Calu3 (cell line): ENCODE measurements around the gene OCIAD1. TPM values are rescaled to one million over a fixed set of nuclear protein-coding genes. Genes with fewer than 3 reads are reported as not detected.

Experiments
- BruUV-seq: library from RNA; stranded (reverse); fragments of 400-500 nt; replicated peaks from 2 replicates; lab custom pipeline; 2021; lab: Mats Ljungman, UMichigan
- CTCF ChIA-PET: fragments of 300-600 bp; sonication (Branson Sonifier 250); formaldehyde crosslinking; loops from one replicate; lab custom pipeline; 2022; ENCODE audit warnings: antibody characterized with exemption; lab: Charles Lee
- DNase-seq: peaks from one replicate; pipeline ENCODE4 v3.0.0; 2022
- H3K27ac Mint-ChIP-seq: one replicate; pipeline ENCODE4 v1.8.0; 2022; ENCODE audit warnings: mixed read lengths; ENCODE audit not compliant: unreplicated experiment
- H3K27me3 Mint-ChIP-seq: one replicate; pipeline ENCODE4 v1.8.0; 2022; ENCODE audit warnings: mixed read lengths; ENCODE audit not compliant: unreplicated experiment
- H3K36me3 Mint-ChIP-seq: one replicate; pipeline ENCODE4 v1.8.0; 2022; ENCODE audit warnings: mild to moderate bottlenecking, moderate library complexity, mixed read lengths; ENCODE audit not compliant: insufficient read depth, unreplicated experiment
- H3K4me1 Mint-ChIP-seq: one replicate; pipeline ENCODE4 v1.8.0; 2022; ENCODE audit warnings: mild to moderate bottlenecking, low read depth, mixed read lengths; ENCODE audit not compliant: unreplicated experiment
- H3K4me3 Mint-ChIP-seq: one replicate; pipeline ENCODE4 v1.8.0; 2022; ENCODE audit warnings: mild to moderate bottlenecking, low read depth, moderate library complexity, mixed read lengths; ENCODE audit not compliant: unreplicated experiment
- H3K9me3 Mint-ChIP-seq: one replicate; pipeline ENCODE4 v1.8.0; 2022; ENCODE audit warnings: low read depth, mixed read lengths; ENCODE audit not compliant: unreplicated experiment
- intact Hi-C: fragments of 100-400 bp; cut with micrococcal nuclease; formaldehyde crosslinking; loops from one replicate; pipeline ENCODE4 v1.10.0; 2022; ENCODE audit not compliant: unreplicated experiment
- total RNA-seq: library from RNA; stranded (reverse); gene quantifications from 2 replicates; pipeline ENCODE4 v1.2.3, GENCODE V29; 2022
- TF ChIP-seq, protein P1 (sequence below): fragments of 200-600 bp; IDR thresholded peaks from one replicate; pipeline ENCODE4 v1.8.0; 2022; ENCODE audit warnings: antibody characterized with exemption; ENCODE audit not compliant: unreplicated experiment

OCIAD1 gene
- total RNA-seq, 1 experiment from 2014 or later = 103 TPM

DNA sequence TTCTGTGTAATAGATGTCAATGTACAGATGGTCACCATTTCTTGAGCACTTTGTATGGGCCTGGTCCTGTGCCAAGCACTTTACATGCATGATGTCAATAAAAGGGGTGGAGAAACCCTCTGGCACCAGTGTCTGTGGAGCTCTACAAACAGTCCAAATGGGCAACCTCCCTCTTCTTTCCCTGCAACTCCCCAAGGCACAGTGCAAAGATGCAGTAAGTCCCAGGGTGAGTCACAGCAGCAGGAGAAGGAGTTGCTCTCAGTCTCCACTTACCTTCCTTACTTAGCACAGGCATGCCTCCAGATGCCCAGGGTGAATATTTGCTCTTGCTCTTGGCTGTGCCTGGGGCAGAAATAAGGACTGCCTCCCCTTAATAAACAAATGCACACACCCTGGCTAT lies 71.4 kb downstream of the OCIAD1 start:
- Mint-ChIP-seq H3K27ac (no peak overlapping the region), H3K36me3 (peaks cover 62% of the 10 kb centered on the region), H3K4me1 (peaks cover 36% of the 10 kb centered on the region), H3K27me3 (no peaks in the 10 kb centered on the region), H3K4me3 (no peak overlapping the region), H3K9me3 (no peaks in the 10 kb centered on the region)
- intact Hi-C loops = loop anchor here (10.0 kb wide), 1 partner anchor 207 kb away; no protein-coding TSS in a partner anchor
- CTCF ChIA-PET = no interaction called here
- TF ChIP-seq, protein P1, sequence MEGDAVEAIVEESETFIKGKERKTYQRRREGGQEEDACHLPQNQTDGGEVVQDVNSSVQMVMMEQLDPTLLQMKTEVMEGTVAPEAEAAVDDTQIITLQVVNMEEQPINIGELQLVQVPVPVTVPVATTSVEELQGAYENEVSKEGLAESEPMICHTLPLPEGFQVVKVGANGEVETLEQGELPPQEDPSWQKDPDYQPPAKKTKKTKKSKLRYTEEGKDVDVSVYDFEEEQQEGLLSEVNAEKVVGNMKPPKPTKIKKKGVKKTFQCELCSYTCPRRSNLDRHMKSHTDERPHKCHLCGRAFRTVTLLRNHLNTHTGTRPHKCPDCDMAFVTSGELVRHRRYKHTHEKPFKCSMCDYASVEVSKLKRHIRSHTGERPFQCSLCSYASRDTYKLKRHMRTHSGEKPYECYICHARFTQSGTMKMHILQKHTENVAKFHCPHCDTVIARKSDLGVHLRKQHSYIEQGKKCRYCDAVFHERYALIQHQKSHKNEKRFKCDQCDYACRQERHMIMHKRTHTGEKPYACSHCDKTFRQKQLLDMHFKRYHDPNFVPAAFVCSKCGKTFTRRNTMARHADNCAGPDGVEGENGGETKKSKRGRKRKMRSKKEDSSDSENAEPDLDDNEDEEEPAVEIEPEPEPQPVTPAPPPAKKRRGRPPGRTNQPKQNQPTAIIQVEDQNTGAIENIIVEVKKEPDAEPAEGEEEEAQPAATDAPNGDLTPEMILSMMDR = no peak
- DNase-seq = no peak
- no TSS peak for BruUV-seq

DNA sequence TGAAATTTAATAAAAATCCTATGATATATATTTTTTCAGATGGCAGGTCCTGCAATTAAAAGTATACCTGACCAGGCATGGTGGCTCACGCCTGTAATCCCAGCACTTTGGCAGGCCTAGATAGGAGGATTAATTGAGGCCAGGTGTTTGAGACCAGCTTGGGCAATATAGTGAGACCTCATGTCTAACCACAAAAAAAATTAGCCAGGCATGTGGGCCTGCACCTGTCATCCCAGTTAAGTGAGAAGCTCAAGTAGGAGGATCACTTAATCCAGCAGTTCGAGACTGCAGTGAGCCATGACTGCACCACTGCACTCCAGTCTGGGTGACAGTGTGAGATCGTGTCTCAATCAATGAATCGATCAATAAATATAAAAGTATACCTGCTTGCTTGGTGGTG lies 73.2 kb downstream of the OCIAD1 start:
- no peaks in the 10 kb centered on the region for H3K27me3 Mint-ChIP-seq
- peak overlapping the region; percentile 96 for H3K4me3 Mint-ChIP-seq
- CTCF ChIA-PET = no interaction called here
- no peaks in the 10 kb centered on the region for H3K9me3 Mint-ChIP-seq
- H3K36me3 Mint-ChIP-seq = peaks cover 55% of the 10 kb centered on the region
- peaks cover 45% of the 10 kb centered on the region for H3K4me1 Mint-ChIP-seq
- intact Hi-C loops = loop anchor here (10.0 kb wide), 1 partner anchor 209 kb away; no protein-coding TSS in a partner anchor
- H3K27ac Mint-ChIP-seq = no peak overlapping the region
- DNase-seq = no peak
- TF ChIP-seq, protein P1 = no peak
- no TSS peak for BruUV-seq

DNA sequence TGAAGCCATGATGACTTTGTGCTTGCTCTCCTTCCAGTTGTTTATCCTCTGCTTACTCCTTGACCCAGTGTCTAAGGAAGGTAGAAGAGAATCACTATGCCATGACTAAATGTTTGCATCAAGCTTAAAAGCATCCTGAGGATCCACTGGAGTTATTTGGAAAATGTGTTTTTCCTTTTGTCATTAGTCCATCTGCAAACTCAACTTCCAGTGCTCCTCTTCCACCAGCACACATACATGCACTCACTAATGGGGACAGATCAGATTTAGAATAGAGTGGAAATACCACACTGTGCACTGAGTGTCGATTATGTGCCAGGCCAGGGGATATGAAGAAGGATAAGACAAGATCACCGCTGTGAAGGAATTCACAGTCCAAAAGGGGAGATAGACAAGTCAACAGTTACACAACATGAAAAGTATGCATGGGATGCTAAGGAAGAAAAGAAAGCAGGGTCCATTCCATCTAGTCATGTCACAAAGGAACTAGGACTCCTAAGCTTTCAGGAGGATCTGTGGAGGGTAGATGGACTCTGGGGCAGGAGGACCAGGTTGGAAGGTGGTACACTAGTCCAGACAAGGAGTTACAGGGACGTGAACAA lies 73.8 kb downstream of the OCIAD1 start:
- Mint-ChIP-seq H3K27ac (peak overlapping the region; percentile 78), H3K4me3 (peak overlapping the region; percentile 96), H3K36me3 (peaks cover 50% of the 10 kb centered on the region), H3K27me3 (no peaks in the 10 kb centered on the region), H3K4me1 (peaks cover 45% of the 10 kb centered on the region), H3K9me3 (no peaks in the 10 kb centered on the region)
- CTCF ChIA-PET = no interaction called here
- no peak for DNase-seq
- BruUV-seq = TSS peak; percentile 10
- intact Hi-C loops = loop anchor here (5.0 to 10.0 kb wide), 4 partner anchors 38 to 210 kb away; no protein-coding TSS in a partner anchor
- TF ChIP-seq, protein P1 = no peak

DNA sequence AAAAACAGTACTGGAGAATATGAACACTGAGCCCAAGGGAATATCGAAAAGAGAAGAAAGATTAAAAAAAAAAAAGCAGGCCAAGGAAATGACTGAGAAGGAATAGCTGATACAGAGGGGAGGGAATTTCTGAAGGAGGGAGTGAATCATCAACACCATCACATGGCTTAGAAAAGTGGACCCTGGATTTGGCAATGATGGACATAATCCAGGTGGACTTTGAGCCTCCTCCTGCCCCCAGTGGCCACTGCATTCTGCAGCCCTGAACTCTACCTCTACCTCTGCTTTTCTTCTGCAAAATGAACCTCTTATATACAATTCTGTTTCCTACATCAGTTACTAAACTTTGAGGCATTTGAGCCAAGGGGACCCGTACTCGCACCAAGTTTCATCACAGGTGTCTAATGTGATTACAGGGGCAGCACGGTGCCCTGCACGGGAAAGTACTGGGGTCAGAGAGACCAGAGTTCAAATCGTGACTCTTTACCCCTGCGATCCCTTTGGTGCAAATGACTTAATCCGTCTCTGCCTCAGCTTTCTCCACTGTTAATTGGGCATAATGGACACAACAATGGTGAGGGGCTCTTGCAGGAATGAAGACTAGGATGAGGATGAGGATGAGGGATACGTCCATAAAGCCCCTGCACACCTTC lies 74.6 kb downstream of the OCIAD1 start:
- Mint-ChIP-seq H3K27me3 (no peaks in the 10 kb centered on the region), H3K36me3 (peaks cover 49% of the 10 kb centered on the region), H3K4me3 (peak overlapping the region; percentile 96), H3K9me3 (no peaks in the 10 kb centered on the region), H3K4me1 (peaks cover 45% of the 10 kb centered on the region), H3K27ac (peak overlapping the region; percentile 78)
- peak; percentile 56 for DNase-seq
- TF ChIP-seq, protein P1 = no peak
- BruUV-seq = no TSS peak
- CTCF ChIA-PET = interaction anchor here (2.0 kb wide), 1 partner anchor 39 kb away, joined by 5 read pairs; no protein-coding TSS in a partner anchor
- intact Hi-C loops = loop anchor here (5.0 to 10.0 kb wide), 4 partner anchors 37 to 211 kb away; no protein-coding TSS in a partner anchor
